Panc1 (cell line): ENCODE results near the gene ORM1.

Experiments
- CTCF ChIP-seq: fragments of 450-650 bp; IDR thresholded peaks from 2 replicates; pipeline ENCODE4 v1.5.1; 2017; ENCODE audit warnings: mild to moderate bottlenecking
- POLR2AphosphoS5 ChIP-seq: IDR thresholded peaks from 2 replicates; pipeline ENCODE4 v1.6.1; 2012; ENCODE audit warnings: mild to moderate bottlenecking, low read depth, low read length, moderate library complexity
- REST ChIP-seq, 2 experiments: IDR thresholded peaks; 2 replicates each; pipeline ENCODE4 v1.6.1; 2011 to 2012; ENCODE audit warnings: low read depth in 2 of 2, control low read depth in 1 of 2, low read length in 1 of 2, mild to moderate bottlenecking in 1 of 2, moderate library complexity in 1 of 2; ENCODE audit not compliant: insufficient read depth in 1 of 2

DNA sequence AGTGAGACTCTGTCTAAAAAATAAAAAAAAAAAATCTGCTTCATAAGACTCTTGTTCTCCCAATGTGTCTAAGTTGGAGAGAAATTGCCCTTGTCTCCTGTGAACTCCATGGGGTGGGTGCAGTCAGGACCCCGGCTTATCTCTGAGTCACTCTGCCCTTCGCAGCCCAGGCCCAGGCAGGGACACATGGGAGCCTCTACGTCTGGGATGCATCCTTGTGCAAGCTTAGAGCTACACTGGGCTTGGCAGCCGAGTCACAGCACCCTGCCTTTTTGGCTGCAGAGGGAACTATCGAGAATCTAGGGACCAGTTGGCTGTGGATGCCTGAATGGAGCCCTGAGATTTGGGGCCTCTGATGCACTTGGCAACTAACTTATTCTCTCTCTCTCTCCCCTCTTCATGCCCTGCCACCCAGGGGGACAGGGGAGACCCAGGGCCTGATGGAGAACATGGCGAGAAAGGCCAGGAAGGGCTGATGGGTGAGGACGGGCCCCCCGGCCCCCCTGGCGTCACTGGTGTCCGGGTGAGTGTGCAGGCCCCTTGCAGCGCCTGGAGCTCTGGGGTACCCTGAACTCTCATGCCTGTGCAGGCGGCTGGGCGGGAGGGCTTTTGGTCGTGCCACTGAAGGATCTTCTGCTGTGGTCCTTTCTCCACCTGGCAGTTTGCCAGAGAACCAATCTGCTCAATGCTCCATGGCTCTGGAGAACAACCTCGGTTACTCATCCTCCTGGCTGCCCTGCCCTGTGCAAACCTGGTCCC, 47.5 kb upstream of the ORM1 start:
- no peak for TF ChIP-seq REST (IDR thresholded peaks at IDR 0.05; ENCODE audit: insufficient read depth in 1 of 2, low read depth in 2 of 2, low read length in 1 of 2)
- TF ChIP-seq CTCF: no peak
- no peak for TF ChIP-seq POLR2AphosphoS5
